Activated CD4-positive, alpha-beta T cell treated with anti-CD3 and anti-CD28 coated beads, Interleukin-2, amount 50 U/mL, for 48 hours (primary cell): Measurements from ENCODE around the gene SLC19A1.

ENCODE experiments used
- DNase-seq, 2 experiments: peaks; one replicate each; pipeline ENCODE4 v3.0.0-alpha.2; 2020

Gene SLC19A1

GRCh38 chr21:45516071-45516670 lies 26.1 kb downstream of the SLC19A1 start:
- DNase-seq, result no peak

- DNase-seq, result no peak
These were observed 26.8 kb downstream of the SLC19A1 start for GRCh38 chr21:45515241-45516061.

- DNase-seq, result no peak
These were observed 27.8 kb downstream of the SLC19A1 start for GRCh38 chr21:45514311-45515021.

- no peak for DNase-seq
These were observed 28.4 kb downstream of the SLC19A1 start for GRCh38 chr21:45513741-45514310.

GRCh38 chr21:45513003-45513717 lies 29.1 kb downstream of the SLC19A1 start:
- DNase-seq, result no peak

- DNase-seq, result no peak
These were observed 29.6 kb downstream of the SLC19A1 start for GRCh38 chr21:45512626-45513002.

- DNase-seq, result no peak
These were observed 30.4 kb downstream of the SLC19A1 start for GRCh38 chr21:45511661-45512431.

GRCh38 chr21:45511007-45511406 lies 31.2 kb downstream of the SLC19A1 start:
- DNase-seq, result no peak

GRCh38 chr21:45510466-45510955 lies 31.7 kb downstream of the SLC19A1 start:
- DNase-seq, result no peak

- DNase-seq, result no peak
These were observed 32.4 kb downstream of the SLC19A1 start for GRCh38 chr21:45509566-45510465.

GRCh38 chr21:45508607-45509565 lies 33.4 kb downstream of the SLC19A1 start:
- DNase-seq, result no peak

- no peak for DNase-seq
These were observed 34.2 kb downstream of the SLC19A1 start for GRCh38 chr21:45507888-45508508.

- no peak for DNase-seq
These were observed 34.7 kb downstream of the SLC19A1 start for GRCh38 chr21:45507523-45507875.

GRCh38 chr21:45506836-45507522 lies 35.3 kb downstream of the SLC19A1 start:
- DNase-seq, result no peak

GRCh38 chr21:45506241-45506817 lies 35.9 kb downstream of the SLC19A1 start:
- no peak for DNase-seq

GRCh38 chr21:45505416-45506021 lies 36.7 kb downstream of the SLC19A1 start:
- DNase-seq, result no peak

GRCh38 chr21:45504516-45505415 lies 37.5 kb downstream of the SLC19A1 start:
- no peak for DNase-seq
